NCI-H446 (cell line): ENCODE results near the gene WDR70.
A peak's percentile ranks its signal among the peaks of the same experiment; 100 is the strongest.
"Not testable (repeated sequence)": the region's sequence is repeated elsewhere in the genome, so short reads cannot be mapped to it uniquely, and the experiment has no call there.

ENCODE experiments used
- DNase-seq, 2 experiments: peaks; one replicate each; lab custom pipeline; 2025; lab: John Stamatoyannopoulos, UW

Gene WDR70

GRCh38 chr5:37517686-37518085 is 138.6 kb downstream of the WDR70 start:
- DNase-seq, result no peak

GRCh38 chr5:37518356-37518755 is 139.2 kb downstream of the WDR70 start:
- DNase-seq, result not testable (repeated sequence)

DNA sequence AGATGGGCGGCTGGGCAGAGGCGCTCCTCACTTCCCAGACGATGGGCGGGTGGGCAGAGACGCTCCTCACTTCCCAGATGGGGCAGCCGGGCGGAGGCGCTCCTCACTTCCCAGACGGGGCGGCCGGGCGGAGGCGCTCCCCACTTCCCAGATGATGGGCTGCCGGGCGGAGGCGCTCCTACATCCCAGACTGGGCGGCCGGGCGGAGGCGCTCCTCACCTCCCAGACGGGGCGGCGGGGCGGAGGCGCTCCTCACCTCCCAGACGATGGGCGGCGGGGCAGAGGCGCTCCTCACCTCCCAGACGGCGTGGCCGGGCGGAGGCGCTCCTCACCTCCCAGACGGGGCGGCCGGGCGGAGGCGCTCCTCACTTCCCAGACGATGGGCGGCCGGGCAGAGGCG is 140.2 kb downstream of the WDR70 start:
- no peak for DNase-seq

GRCh38 chr5:37519807-37520206 is 140.7 kb downstream of the WDR70 start:
- no peak for DNase-seq

- DNase-seq, result no peak
Measured at GRCh38 chr5:37520811-37521210, 141.7 kb downstream of the WDR70 start.

- DNase-seq, result no peak
Measured at GRCh38 chr5:37532976-37533740, 154.0 kb downstream of the WDR70 start.

DNA sequence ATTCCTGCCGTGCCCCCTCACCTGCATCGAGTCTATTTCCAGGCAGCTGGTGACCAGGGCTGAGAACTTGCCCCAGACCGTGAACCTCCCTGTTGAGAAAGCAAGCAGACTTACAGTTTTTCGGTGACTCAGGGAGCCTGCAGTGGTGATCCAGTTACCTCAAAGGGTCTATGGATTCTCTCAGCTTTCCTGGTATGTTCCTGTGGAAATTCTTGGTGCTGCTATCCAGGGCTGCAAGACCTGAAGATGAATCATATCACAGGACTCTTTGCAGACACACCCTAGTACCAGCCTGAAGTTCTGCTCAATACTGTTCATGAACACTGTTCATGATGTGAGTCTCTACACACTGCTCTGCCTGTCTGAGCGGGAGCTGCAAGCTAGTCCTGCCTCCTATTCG is 154.7 kb downstream of the WDR70 start:
- DNase-seq, result no peak

DNA sequence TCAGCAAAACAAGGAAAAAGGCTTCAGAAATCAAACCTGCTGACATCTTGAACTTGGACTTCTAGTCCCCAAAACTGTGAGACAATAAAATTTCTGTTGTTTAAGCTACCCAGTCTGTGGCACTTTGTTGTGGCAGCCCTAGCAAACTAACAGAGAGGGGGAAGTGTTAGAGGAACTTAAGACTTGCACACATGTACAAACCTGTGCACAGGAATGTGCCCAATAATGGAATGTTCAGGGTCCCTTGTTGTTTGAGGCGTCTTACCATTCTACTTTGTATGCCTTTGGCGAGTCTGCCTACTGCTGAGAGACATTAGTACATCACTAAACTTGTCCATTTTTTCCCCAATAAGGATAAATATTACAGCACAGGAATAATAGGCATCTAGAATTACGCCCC is 160.3 kb downstream of the WDR70 start:
- DNase-seq, result no peak

DNA sequence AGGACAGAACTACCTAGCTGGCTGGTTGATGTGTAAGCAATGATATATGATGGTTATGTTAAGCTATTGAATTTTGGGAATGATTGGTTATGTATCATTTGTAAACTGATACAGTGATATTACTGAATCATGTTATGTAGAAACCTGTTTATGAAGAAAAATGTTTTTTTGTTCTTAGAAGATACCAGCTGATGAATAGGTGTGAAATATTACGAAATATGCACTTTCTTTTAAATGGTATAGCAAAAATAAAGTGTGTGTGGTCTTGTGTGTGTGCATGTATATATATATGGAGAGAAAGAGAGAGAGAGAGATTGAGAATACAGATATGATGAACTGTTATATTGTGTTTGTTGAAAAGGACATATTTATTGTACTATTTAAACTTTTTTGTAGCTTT is 164.1 kb downstream of the WDR70 start:
- no peak for DNase-seq

GRCh38 chr5:37549411-37549810 is 170.3 kb downstream of the WDR70 start:
- DNase-seq, result no peak

DNA sequence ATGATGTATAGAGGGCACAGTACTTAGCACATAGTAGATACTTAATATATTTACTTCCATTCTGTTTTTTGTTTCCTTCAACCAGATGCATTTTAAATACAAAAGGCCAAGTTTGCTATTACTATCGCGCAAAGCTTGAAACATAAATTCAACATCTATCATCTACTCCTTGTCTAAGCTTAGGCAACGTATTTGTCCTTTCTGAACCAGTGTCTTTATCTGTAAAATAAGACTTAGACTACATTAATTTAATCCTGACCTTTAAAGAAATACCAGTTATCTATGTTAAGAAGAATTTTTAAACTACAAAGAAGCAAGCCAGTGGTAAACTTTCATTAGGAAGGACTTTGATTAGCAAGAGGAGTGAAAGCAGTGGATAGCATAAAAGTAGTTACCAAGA is 173.0 kb downstream of the WDR70 start:
- no peak for DNase-seq

DNA sequence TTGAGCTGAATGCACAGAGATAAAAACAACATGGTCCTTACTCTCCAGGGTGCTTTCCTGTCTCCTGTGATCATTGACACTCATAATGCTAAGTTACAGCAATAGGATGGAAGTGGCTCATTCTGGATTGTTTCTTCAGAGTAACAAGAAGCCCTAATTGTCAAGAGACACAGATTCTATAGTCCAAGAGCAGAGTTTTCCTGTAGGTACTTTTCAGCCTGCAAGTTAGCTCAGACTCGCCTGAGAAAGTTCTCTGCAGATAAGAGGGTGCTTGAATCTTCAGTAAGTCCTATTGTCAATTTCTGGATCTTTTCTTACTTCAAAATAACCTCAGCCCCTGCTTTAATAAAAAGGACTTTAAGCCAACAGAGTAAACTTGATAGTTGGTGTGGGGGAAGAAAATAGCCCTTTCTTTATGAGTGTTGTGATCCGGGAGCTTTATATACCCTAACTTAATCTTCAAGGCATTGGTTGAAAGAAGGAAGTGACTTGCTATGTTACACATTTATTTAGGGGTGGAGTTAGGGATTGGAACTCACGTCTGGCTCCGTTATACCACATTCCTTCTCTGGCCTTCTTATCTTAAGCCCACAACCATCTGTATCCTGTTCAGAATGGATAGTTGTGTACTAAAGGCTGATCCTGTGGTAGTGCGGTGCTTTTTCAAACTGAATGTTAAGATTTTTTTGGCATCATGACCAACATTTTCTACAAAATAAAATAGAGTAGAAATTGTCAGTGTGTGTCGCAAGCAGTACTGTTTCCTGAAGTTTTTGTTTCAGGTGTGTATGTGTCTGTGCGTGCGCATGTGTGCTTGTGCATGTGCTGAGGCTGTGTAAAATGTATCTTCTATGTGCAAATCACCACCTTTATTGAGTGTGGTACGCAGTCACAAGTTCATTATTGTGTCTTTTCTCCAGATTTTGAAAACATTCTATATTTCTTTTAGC is 173.9 kb downstream of the WDR70 start:
- no peak for DNase-seq

DNA sequence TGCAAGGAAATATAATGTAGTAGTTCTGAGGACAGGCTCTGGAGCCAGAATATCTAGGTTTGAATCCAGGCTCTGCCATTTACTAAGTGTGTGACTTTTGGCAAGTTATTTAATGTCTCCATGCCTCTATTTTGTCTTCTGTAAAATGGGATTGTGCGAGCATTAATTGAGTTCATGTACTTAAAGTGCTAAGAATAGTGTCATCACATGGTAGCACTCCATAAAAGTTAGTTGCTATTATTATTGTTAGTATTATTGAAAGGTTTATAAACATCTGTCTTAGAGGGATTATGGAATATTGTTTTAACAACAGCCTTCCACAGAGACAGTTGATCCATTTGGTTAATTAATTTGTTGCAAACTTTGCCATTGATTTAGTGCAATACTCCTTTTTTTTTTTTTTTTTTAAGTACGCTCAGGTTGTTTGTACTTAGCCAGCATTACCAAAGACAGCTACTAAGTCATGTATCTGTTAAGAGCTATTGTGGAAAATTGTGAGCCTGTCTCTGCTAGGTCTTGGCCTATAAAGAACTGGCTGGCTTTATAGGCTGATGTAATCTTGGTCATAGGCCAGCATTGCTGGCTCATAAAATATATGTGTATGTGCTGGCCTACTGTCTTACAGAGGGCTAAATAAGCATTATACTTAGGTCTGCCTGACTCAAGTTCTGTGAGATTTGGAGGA is 174.7 kb downstream of the WDR70 start:
- peak; percentile 16 to 51 for DNase-seq

GRCh38 chr5:37554405-37554739 is 175.3 kb downstream of the WDR70 start:
- DNase-seq, result no peak

DNA sequence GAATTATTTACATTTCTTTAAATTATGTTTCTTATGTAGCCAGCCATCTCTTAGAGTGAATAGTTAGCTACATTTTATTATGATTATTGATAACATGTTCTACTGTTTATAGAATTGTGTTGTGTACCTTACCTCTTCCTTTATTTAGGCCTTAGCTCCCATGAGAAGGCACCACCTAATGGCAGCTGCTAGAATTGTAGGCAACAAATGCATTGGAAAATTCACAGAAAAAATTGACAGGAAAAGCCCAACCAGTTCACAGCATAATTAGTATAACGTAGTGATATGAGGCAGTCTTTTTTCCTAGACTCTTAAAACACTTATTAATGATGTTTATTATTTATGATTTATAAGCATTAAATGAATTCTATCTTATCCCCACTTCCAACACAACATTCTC is 175.8 kb downstream of the WDR70 start:
- DNase-seq, result no peak

DNA sequence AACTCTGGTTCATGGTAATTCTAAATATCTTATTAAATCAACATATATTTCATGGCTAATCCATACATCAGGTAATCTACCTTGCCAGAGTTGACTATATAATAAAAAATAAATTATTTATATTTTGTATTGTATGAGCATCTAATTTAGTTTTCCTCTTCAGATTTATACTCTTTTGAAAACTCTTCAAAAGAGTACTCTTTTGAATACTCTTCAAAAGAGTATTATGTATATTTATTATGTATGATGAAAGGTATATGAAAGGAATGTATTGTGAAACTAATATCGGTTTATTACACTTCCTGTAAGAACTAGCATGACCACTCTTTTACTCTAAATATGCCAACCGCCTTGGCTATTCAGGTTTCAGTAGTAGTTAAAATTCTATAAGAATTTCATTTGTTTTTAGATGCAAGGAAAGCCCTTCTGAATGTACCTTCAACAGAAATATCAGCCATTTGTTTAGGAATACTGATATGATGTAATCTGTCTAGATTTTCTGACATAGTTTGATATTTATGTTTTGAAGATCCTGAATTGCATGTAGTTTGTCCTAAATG is 178.7 kb downstream of the WDR70 start:
- no peak for DNase-seq

DNA sequence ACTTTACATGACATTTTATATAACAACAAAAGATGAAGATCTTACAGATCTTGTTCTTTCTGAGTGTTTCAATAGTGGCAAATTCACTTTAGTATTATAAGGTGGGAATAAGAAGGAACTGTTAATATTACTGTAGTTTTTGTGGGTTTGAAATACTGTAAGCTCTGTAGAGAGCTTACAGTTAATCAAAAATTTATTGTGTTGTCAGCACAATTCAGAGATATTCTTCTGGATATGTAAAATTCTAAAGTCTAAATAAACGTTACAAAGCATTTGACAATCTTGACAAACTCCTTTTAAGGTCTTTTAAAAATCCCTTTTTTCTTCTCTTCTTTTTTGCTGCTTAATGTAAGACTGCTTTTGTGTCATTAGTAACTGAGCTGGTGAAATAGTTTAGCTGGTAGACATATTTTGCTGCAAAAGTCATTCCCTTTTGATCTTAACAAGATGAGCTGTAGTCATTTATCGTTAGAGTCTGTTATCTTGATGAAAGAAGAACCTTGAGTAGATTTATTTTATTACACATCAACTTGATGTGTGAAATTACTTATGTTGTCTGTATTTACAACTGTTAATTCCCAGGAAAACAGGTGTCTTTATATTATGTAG is 186.0 kb downstream of the WDR70 start:
- DNase-seq, result no peak

- no peak for DNase-seq
Measured at GRCh38 chr5:37567566-37567965, 188.4 kb downstream of the WDR70 start.

GRCh38 chr5:37568018-37568753 is 189.1 kb downstream of the WDR70 start:
- no peak for DNase-seq

GRCh38 chr5:37568893-37569292 is 189.8 kb downstream of the WDR70 start:
- DNase-seq, result peak in 1 of 2 experiments; percentile 25

GRCh38 chr5:37569466-37569865 is 190.3 kb downstream of the WDR70 start:
- DNase-seq, result no peak
